SK-MEL-5 (cell line): ENCODE measurements around the gene IL31RA. TPM values are rescaled to one million over a fixed set of nuclear protein-coding genes. Genes with fewer than 3 reads are reported as not detected.

ENCODE experiments used
- DNase-seq: peaks from one replicate; pipeline ENCODE4 v3.0.0-alpha.2; 2016; ENCODE audit warnings: low read depth, low spot score
- in situ Hi-C: cut with HindIII; loops from 2 replicates; pipeline ENCODE4 v1.10.0; 2016; ENCODE audit warnings: low sequenced_read_pairs, high pct_unique_total_duplicates, low pct_unique_long_range_greater_than_20kb
- total RNA-seq: library from RNA; depleted of rRNA; stranded (reverse); fragments of >200 nt; shearing (Covaris generic); gene quantifications from 2 replicates; pipeline ENCODE4 v1.2.3, GENCODE V29; 2014

The IL31RA gene
- total RNA-seq, 1 experiment from 2014 or later, result not detected

DNA sequence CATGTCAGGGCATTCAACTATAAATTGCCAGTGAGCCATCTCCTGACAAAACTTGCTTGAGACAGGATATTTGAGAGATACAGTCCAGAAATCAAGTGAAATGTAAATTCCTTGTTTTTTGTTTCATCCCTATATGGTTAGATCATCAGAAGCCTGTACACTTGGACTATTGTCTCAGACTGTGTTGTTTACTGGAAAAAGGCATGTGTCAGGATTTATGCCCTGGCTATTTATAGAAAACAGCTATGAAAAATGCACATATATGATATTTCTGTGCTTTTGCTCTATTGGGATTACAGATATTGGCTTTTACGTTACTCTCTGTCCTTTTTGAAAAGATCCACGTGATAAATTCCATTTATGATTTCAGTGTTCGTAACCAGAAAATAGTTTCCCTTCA lies 44.2 kb downstream of the IL31RA start:
- in situ Hi-C loops, result no loop called here
- no peak for DNase-seq

DNA sequence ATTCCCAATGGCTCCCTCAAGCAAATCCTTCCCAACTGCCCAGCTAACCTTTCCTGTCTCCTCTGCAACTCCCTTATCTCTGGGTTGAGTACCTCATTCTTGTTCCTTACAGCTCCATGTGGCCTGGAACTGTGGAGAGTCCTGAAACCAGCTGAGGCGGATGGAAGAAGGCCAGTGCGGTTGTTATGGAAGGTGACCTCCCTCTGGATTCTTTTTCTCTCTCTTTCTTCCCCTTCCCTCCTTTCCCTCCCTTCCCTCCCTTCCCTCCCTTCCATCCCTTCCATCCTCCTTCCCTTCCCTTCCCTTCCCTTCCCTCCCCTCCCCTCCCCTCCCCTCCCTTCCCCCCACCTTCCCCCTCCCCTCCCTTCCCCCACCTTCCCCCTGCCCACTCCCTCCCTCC lies 45.1 kb downstream of the IL31RA start:
- DNase-seq, result no peak
- in situ Hi-C loops, result no loop called here

DNA sequence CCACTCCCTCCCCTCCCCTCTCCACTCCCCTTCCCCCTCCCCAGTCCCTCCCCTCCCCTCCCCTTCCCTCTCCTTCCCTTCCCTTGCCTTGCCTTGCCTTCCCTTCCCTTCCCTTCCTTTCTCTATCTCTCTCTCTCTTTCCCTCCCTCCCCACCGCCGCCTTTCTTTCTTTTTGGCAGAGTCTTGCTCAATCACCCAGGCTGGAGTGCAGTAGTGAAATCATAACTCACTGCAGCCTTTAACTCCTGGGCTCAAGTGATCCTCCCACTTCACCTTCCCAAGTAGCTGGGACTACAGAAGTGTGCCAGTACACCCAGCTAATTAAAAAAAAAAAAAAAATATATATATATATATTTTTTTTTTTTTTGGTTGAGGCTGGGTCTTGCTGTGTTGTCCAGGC lies 45.5 kb downstream of the IL31RA start:
- in situ Hi-C loops, result no loop called here
- DNase-seq, result no peak

DNA sequence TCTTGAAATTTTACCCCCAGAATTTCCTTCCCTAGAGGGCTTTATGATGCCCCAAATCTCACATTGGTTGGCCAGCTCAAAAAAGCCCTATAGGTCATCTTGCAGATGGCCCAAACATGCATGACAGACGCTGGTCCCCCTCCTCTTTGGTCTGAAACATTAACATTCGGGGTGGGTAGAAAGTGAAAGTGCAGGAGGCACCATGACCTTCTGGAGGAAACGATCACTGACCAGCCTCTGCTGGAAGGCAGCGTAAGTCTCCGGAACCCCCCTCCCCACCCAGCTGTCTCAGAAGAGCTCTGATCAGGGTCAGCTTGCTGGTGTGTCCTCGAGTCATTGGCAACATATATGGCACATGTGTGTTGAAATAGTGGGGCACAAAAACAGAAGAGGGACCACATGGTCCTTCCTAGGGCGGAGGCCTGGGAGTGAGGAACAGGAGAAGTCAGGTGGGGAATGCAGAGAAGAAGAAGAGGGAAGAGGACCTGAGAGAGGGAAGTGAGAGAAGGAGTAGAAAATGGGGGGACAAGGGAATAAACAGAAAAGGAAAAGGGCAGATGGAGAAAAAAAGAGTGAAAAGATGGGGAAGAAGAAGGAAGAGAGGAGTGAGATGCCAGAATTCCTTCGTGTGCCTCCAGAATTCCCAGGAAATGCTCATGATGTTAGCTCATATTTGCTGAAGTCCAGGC lies 46.2 kb downstream of the IL31RA start:
- in situ Hi-C loops, result no loop called here
- DNase-seq, result no peak

DNA sequence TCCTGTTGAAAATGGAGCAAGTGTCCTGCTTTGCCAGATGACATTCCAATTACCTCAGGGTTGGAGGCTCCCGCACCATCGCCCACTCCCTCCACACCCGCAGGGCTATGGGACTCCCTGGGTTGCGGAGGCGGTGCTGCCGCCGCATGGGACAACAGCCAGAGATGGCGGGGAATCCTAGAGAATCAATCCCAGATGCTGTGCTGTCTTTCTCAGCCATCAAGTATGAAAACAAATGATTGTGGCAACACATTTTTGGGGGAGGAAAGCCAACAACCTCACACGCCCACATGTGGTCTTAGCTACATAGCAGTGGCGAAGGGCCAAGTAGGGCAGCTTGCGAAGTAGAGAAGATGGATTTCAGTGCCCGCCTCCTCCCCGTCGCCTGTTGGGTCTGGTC lies 46.7 kb downstream of the IL31RA start:
- in situ Hi-C loops, result no loop called here
- no peak for DNase-seq

DNA sequence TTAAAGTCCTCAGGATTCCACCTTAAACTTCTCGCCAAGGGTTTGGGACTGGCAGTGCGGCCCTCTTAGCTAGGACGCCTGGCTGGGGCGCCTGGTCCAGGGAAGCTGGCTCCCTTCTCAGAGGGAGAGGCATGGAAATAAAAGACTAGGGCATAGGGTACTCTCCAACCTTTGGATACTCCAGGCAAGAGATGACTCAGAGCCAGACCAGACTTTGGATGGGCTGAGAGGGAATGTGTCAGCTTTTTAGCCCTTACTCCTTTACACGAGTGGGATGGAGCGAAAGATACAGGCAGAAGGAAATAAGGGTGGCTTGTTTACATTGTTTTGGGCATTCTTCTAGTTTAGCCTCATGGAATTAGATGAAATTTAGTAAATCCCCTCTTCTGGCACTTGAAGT lies 48.2 kb downstream of the IL31RA start:
- in situ Hi-C loops, result no loop called here
- DNase-seq, result no peak

DNA sequence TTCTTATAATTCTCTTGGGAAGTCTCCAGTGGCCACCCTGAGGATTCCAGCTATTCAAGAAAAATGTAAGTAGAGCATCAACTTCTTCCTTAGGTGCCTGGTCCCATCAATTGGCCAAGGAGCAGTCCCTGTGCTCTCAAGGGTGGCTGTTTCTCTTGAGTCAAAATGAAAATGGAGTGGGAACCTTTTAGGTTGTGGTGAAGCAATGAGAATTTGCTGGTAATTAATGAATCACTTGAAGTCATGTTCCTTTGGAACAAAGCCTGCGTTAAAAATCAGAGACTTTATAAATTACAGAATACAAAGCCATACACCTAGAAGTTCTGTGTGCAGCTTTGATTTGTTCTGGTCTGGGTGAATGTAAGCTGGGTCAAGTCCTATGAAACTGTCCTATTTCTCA lies 48.9 kb downstream of the IL31RA start:
- in situ Hi-C loops, result no loop called here
- DNase-seq, result no peak

DNA sequence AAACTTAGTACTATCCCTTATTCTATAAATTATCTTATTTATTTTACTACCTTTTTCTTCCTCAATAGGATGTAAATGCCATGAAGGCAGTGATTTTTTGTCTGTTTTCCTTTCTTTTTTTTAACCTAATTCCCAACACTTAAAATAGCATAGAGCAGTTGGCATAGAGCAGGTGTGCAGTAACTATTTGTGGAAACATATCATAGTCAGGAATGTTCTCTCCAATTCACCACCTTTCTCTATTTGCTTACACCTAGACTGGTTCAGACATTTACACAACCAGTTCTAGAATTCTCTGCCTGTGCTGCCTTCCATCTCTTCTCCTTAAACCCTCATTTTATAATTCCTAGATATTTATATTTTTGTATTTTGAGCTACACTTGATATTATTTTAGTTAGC lies 49.6 kb downstream of the IL31RA start:
- no peak for DNase-seq
- in situ Hi-C loops, result no loop called here

DNA sequence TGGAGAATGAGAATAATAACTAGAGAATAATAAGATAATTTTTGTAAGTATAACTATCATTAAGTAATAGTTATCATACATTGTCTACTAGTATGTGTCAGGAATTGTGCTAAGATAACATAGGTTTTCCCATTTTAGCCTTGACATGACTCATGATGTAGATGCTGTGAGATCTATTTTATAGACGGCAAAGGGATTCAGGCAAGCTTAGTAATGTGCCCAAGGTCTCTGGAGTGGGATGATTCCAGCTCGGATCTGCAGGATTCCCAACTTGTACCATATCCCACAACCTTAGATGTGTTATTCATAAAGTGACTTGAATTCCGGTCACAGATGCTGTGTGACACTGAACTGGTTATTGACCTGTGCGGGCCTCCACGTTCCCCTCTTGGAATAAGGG lies 51.5 kb downstream of the IL31RA start:
- in situ Hi-C loops, result no loop called here

DNA sequence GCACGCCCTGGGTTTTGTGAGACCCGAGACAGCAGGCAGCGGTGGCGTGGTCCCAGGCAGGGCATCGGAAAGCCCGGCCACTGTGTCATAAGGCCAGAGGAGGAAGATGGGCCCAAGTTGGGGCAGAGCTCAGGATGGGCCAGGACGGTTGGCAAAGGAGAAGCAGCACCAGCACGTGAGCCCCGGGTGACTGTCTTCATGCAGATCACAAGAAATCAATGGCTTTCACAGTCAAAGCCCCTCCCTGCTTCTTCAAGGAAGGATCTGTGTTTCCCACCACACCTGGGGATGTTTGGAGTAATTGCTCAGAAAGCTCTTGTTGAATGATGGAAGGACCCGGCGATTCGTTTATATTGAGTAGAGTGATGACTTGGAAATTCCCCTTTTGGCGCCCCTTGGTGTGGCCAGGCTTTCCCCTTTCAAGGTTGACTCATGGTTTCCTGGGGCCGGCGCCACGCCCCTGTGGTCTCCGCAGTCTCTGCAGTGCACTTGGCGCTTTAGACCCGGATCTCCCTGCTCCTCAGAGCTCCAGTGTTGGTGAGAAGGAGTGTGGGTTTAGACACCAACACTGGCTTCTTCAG lies 52.1 kb downstream of the IL31RA start:
- in situ Hi-C loops, result no loop called here

More for the DNA sequence above, 51.5 kb downstream of the IL31RA start:
- no peak for DNase-seq

DNA sequence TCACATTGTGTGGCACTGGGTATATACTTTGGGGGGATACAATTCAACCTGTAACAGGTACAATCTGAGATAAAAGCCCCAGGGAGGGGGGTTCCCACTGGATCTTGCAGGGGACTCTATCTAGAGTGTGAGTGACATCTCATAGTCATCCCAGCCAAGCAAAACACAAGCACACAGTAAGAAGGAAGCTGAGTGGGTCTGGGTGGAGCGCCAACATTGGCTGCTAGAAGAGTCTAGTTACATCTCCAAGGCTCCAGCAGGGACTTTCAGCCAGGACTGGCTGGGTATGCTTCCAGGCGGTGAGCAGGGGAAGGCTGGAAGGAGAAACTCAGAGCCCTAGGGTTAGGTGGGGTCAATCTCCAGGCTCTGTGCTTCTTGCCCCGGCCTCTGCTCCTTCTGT lies 53.0 kb downstream of the IL31RA start:
- no peak for DNase-seq
- in situ Hi-C loops, result no loop called here

More for the DNA sequence above, 52.1 kb downstream of the IL31RA start:
- DNase-seq, result no peak

DNA sequence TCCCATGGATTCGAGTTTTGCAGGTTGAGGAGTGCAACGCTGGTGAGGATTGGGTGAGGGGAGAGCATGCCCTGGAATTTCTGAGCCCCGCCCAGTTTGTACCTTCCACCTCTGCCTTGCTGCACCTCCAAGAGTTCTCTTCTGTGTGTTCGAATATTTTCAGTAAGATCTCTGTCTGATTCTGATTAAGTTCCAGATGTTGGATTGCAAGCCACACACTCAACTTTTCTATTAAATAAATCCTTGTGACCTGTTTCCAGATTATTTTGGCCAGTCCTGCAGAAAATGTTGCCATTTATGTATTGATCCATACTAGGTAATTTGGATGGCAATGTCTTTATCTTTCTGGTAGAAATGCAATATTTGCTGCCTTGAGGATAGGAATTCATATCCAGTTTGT lies 54.1 kb downstream of the IL31RA start:
- no peak for DNase-seq
- in situ Hi-C loops, result no loop called here

DNA sequence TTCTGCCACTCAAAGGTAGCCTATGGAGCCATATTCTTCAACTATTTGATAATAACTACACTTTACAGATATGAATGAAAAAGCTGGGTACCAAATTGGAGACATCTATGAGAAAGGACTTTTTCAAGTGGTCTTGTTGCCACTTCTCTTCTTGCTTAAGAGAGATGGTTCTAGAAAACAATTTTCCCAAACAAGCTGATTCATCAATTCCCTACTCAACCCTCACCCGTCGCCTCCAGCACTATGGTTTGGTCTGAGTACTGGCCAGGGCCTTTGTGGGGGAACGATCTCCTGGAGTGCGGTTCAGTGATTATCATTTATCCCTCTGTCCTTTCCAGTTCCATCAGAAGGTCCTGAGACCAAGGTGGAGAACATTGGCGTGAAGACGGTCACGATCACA lies 56.8 kb downstream of the IL31RA start:
- in situ Hi-C loops, result no loop called here
- no peak for DNase-seq

DNA sequence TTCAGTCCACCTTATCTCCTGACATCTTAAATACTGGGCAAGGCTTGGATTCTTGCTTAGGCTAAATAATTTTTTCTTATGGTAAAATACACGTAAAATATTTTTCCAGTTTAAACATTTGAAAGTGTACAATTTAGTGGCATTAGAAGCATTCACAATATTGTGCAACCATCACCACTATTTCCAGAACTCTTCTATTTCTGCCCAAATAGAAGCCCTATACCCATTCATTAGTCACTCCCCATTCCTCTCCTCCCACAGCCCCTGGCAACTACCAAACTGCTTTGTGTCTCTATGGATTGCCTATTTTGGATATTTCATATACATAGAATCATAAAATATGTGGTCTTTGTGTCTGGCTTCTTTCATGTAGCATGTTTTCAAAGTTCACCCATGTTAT lies 57.6 kb downstream of the IL31RA start:
- DNase-seq, result no peak
- in situ Hi-C loops, result no loop called here

DNA sequence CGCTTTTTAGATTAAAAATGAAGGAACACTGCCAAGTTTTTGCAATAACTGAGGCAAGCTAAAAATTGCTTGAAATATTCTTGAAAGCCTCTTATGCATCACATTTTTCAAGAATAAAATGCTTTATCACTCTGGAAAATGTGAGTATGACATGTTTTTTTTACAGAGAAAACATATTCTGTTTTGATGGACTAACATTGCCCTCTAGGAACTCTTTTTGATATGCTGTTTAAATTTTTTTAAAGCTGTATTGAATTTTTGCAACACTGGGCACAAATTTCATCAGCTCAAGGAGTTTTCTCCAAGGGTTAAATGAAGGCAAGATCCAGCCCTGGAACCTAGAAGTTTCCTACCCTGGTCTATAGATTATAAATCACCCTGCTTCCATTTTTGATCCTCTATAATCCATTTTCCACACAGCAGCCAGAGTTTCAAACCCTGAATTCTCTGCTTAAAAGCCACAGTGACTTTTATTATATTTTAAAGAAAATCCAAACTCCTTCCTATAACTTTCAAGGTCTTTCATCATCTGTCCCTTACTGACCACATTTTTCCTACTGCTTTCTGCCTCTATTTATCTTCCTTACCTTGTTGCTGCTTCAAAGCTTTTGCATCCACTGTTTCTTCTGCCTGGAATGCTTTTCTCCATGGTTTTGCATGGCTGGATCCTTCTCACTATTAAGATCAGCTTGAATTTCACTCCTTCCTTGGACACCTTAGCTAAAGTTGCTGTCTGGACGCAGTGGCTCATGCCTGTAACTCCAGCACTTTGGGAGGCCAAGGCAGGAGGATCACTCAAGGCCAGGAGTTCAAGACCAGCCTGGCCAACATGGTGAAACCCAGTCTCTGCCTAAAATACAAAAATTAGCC lies 60.9 kb downstream of the IL31RA start:
- in situ Hi-C loops, result no loop called here

DNA sequence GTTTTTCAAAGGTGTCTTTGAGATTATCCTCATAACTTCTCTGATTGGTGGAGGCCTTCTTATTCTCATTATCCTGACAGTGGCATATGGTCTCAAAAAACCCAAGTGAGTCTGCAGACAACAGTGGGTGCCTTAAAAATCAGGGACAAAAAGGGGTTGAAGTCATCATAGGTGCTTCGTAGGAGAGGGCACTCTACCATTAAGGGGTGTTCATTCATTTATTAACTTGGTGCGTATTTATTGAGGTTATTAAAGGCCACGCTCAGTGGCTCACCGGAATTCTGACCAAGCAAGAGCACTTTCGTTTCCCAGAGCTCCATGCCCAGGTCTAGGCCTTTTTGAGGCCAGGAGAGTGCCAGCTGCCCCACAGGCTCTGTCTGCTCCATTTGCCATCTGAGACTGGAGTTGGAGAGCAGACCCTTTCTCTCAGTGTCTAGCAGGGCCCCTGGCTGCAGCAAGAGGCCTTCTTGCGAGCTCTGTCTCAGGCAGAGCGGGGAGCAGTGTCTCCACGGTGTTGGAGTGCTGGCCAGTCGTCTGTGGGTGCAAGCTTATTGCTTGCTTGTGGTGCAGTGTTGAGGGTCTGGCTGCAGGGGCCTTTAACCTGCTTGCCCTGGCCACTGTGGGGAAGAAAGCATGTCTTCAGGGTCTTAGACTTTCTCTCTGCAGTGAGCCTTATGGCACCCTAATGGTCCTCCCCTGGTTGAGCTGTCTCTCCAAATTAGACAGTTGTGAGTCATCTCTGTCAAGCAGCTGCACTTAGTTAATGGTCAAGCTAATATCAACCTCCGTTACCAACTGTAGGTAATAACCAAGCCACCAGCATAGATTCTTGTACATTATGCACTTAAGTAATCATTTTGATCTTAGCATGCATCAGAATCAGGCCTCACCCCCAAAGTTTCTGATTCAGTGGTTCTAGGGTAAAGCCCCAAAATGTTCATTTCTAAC lies 62.6 kb downstream of the IL31RA start:
- DNase-seq, result no peak
- in situ Hi-C loops, result no loop called here

More for the DNA sequence above, 60.9 kb downstream of the IL31RA start:
- no peak for DNase-seq

DNA sequence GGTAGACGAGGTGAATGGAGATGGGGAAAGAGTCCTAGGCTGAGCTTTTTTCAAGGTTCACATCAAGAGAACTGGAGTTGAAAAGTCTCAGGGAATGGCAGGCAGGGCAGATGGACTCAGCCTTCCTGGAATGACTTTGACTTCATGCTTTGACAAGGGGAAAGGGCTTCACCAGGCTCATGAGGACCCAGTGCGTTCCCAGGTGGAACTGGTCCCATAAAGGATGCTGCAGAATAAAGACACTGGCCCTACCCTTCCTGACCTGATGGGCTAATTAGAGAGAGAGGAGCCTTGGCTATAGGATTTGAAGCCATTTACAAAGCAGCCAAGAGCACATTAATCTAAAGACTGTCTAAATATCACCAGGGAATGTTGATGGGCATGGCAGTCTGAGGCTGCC lies 63.8 kb downstream of the IL31RA start:
- in situ Hi-C loops, result no loop called here
- DNase-seq, result no peak

DNA sequence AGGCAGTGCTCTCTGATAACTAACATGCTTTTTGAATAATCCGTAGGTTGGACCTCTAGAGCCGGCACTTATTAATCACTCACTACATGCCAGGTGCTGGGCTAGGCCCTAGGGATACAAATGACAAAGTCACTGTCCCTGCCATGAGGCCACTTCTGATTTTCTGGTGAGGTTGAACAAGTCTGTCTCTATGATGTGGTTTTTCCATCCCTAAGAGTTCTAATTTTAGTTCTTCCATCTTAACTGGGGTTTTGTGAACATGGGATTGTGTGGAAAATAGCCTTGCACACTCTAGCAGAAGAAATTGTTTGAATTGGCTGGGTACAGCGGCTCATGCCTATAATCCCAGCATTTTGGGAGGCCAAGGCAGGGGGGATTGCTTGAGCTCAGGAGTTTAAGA lies 64.6 kb downstream of the IL31RA start:
- in situ Hi-C loops, result no loop called here
- no peak for DNase-seq
